GM19455 (cell line): ENCODE measurements around the gene TMEM255B.

ENCODE experiments used
- ATAC-seq: cut with Tn5 transposase; IDR thresholded peaks from one replicate; pipeline ENCODE4 v1.9.1; 2021; ENCODE audit not compliant: unreplicated experiment

The TMEM255B gene

GRCh38 chr13:113766035-113766800 lies 7.2 kb downstream of the TMEM255B start:
- no peak for ATAC-seq

DNA sequence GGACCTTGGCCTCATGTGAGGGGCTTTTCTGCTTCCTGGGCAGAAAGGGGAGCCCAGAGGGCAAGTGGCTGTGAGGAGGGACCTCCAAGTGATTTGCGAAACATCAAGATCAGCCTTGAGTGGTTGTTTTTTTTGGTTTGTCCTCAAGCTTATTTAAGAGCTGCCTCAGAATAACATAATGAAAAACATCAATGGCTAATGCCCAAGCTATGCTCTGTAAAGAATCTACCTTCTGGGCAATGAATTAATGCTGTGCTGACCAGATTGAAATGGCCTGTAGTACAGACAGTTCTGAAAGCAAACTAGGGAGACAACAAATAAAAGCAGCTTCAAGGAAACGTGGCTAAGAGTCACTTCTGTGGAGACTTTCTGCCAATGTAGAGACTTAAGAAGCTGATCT lies 8.3 kb downstream of the TMEM255B start:
- no peak for ATAC-seq

DNA sequence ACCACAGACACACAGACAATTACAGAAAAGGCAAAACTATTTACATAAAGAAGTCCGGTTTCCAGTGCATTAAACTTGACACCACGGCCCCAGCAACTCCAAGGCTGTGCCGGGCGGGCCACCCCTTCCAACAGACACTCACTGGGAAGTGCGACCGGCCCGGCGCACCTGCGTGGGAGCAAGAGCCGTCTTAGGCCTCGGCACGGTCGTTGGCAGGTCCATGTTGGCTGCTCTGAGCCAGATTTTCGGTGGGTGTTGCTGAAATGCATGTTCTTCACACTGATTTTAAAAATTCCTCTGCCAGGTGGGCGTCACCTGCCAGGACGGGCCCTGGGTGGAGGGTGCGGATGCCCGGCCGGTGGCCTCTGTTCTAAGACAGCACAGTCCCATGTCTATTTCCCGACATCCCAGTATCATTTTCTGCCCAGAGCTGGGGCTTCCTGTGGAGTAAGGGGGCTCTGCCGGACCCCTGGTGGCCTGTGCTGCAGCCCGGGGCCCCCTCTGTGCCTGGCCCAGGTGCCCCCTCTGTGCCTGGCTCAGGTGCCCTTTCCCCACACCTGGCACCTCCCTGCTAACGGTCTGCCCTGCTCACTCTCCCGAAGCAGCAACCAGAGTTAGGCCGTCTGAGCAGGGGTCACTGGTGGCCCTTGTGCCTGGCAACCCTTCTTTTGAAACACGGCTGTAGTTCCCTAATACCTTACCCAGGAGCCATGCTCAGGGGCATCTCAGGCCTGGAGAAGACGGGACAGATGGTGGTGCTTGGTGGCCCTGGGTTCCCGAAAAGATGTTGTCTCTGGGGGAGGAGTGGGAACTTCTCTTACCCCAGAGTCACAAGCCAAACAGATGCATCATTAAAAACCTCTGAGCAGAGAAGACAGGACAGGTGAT lies 9.2 kb downstream of the TMEM255B start:
- ATAC-seq = no peak

GRCh38 chr13:113769106-113769505 lies 10.1 kb downstream of the TMEM255B start:
- no peak for ATAC-seq

- no peak for ATAC-seq
Observed at GRCh38 chr13:113769881-113770280, 10.9 kb downstream of the TMEM255B start.

DNA sequence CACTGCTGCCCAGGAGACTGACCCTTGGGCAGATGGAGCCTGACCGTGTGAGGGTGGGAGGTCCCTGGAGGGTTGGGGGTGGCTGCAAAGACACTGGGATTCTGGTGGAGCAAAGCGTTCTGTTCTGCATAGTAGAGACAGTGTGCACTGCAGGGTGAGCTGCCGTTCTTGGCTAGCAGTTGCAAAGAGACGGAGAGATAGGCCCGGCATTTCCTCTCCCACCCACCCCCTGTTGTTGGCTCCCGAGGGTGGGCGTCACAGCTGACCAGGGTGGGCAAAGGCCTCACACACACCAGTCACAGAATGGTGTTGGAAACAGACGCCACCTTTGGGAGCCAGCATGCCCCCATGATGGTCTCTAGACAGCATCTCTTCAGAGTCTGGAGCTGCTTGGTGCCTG lies 11.4 kb downstream of the TMEM255B start:
- ATAC-seq = no peak

DNA sequence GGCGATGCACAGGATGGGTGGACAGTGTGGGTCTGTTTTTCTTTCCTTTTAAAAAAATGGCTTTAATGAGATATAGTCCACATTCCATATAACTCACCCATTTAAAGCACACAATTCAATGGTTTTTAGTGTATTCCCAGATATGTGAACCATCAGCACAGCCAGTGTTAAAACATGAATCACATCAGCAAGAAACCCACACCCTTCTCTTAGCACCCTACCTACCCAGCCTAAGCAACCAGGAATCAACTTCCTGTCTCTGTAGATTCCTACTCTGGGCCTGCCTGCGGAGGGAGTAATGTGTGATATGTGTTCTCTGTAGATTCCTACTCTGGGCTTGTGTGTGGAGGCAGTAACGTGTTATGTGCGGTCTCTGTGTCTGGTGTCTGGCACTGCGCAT lies 11.9 kb downstream of the TMEM255B start:
- ATAC-seq = no peak

DNA sequence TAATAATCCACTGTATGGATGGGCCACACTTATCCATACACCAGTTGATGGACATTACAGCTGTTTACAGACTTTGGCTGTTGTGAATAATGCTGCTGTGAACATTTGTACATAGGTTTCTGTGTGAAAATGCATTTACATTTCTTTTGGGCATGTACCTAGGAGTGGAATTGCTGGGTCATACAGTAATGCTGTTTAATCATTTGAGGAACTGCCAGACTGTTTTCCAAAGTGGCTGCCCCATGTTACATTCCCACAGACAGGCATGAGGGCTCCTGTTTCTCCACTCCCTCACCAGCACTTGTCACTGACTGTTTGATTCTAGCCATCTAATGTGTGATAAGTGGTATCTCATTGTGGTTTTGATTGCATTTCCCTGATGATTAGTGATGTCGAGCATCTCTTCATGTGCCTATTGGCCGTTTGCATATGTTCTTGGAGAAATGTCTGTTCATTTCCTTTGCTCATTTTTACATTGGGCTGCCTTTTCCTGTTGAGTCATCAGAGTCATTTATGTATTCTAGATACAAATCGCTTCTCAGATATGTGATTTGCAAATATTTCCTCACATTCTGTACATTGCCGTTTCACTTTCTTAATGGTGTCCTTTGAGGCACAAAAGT lies 12.8 kb downstream of the TMEM255B start:
- ATAC-seq = no peak

GRCh38 chr13:113774177-113775107 lies 15.4 kb downstream of the TMEM255B start:
- no peak for ATAC-seq

DNA sequence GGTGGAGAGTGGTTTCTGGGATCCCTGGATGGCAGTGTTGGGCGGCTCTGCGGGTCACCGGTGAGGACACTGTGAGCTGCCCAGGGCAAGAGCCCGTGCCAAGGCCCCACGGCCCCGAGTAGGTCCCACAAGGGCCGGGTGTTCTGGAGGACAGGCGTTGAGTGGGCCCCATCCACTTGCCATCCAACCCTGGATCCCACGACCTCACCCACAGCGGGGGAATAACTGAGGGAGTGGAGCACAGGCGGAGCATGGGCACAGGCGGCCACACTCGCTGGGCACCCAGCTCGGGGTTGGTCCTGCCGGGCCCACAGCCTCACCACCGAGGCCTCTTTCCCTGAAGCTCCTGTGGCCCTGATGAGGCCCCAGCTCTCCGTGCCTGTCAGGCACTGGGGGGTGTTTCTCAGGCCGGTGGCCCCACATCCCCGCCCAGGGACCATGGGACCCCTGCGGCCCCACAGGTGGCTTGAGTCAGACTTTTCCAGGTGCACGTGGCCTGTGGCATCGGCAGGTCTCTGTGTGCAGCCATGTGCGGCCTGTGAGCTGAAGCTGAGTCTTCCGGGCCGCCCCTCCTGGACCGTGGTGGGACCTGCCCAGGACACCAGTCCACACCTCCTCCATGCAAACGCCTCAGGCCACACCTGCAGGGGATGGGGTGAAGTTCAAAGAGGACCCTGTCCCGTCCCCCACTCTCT lies 16.6 kb downstream of the TMEM255B start:
- ATAC-seq = no peak

- no peak for ATAC-seq
Observed at GRCh38 chr13:113776231-113777125, 17.5 kb downstream of the TMEM255B start.

- ATAC-seq = no peak
Observed at GRCh38 chr13:113777311-113778260, 18.6 kb downstream of the TMEM255B start.

DNA sequence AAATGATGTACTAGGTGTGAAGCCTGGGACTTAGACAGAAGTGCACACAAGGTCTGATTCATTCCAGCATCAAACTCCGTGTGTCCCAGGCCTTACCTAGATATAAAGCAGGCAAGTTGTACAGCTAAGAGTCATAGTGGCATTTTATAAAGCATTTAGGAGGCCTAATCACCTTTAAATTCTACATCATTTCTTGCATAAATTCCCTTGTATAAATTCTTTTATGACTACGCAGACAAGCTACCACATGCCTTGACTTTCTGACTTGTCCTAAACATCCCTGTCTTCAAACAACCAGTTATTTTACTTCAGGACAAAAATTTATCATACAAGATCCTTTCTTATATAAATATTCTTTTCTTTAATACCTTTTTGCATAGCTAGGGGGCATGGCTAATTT lies 22.5 kb downstream of the TMEM255B start:
- ATAC-seq = no peak

DNA sequence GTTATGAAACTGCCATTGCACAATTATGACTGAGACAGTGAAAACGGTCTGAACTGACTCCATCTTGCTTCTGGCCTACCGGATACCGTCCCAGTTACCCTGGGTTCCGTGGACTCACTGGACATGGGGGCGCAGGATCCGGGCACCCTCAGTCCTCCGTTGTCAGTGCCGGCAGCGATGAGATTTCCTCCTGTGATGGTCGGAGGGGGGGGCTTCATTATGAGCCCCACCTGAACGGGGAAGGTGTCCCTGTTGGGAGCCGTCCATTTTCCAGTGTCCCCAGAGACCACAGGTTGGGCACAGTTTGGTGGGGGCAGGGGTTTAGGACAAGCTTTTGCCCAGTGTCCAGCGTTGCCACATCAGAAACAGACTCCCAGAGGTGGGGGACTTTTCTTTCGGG lies 23.4 kb downstream of the TMEM255B start:
- no peak for ATAC-seq

DNA sequence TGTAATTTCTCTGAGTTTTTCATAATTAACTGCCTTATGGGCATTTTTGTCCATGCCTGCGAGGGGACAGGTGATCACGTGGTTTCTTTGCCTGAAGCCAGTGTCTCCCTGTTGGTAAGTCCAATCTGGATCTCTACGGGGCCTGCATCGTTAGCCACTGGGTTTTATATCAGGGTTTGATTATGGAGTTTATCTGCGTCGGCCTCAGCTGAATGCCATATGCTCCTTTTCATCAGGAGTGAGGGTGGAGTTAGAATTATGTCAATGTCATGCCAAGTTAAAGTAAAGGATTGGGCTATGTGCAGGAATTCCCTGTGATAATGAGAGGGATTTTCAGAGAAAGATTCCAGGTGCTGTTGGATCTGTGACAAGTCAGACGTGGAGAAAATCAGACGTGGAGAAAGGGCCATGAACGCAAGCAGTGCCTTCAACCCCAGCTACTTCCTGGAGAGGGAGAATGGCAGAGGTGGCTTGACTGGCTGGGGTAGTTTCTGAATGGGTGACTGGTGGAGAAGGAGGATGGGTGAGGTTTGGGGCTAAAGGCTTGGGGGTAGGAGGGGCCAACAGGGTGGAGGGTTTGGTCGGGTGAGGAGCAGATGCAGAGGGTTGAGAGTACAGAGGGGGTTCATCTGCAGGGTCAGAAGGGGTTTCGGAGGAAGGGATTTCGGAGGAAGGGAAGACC lies 24.3 kb downstream of the TMEM255B start:
- ATAC-seq = no peak

DNA sequence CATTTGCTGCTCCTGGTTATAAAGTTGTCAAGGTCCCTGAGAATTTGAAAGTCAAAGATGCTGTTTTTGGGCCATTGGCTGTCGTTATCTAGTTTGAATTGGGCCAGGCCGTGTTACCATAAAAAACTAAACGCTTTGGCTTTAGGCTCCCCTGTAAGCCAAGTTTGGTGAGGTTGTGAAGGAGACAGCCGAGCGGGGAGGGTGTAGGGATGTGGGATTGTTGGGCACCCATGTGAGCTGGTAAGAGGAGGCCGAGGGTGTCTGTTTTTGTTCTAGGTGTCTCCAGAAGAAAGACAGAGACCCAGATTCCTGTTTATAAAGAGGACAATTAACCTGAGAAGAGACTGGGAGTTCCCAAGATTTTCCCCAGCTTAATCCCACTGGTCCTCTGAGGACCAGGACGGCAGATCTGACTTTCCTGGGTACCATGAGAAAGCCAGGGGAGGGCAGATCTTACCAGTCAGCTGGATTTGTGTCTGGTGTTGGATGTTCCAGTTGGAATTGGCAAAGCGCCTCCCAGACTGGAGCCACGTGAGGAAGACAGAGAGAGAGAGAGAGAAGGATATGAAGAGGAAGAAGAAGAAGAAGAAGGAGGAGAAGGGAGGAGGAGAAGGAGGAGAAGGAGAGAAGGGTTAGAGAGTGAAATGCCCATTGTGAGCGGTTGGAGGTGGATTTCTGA lies 25.1 kb downstream of the TMEM255B start:
- ATAC-seq = no peak

DNA sequence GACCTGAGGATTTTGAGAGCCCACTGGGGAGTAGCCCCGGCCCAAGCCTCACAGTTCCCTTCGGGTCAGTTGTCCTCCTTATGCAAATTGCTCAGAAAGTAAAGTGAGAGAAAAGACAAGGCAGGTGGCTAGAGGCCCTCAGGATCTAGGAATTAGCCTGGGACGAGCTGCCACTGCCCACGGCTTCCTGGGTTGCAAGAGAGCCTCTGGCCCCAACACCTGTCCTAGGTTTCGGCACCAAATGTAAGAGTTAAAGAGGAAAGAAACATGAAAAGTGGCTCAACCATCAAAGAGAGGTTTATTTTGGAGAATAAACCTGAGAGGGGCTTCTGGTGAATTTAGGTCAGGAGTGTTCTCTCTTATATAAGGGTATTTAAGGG lies 25.6 kb downstream of the TMEM255B start:
- ATAC-seq = no peak
